ENCODE results near the gene DAAM1.

DAAM1 gene

GRCh38 chr14:59339524-59340330 is 151.3 kb downstream of the DAAM1 start:
- no peak for FAIRE-seq
- no peak for DNase-seq (ENCODE audit: low spot score)

GRCh38 chr14:59341858-59342477 is 153.5 kb downstream of the DAAM1 start:
- DNase-seq (ENCODE audit: low spot score): no peak
- no peak for FAIRE-seq

- FAIRE-seq: peak; percentile 53
- DNase-seq (ENCODE audit: low spot score): peak; percentile 42
These were observed 154.3 kb downstream of the DAAM1 start for GRCh38 chr14:59342516-59343484.

GRCh38 chr14:59343585-59343984 is 155.1 kb downstream of the DAAM1 start:
- no peak for FAIRE-seq
- DNase-seq (ENCODE audit: low spot score): no peak

GRCh38 chr14:59344016-59344415 is 155.5 kb downstream of the DAAM1 start:
- DNase-seq (ENCODE audit: low spot score) (no peak), FAIRE-seq (no peak)

- FAIRE-seq (no peak), DNase-seq (ENCODE audit: low spot score) (no peak)
These were observed 156.4 kb downstream of the DAAM1 start for GRCh38 chr14:59344691-59345455.

- DNase-seq (ENCODE audit: low spot score): no peak
- FAIRE-seq: no peak
These were observed 157.9 kb downstream of the DAAM1 start for GRCh38 chr14:59346329-59346728.

GRCh38 chr14:59346796-59347510 is 158.5 kb downstream of the DAAM1 start:
- DNase-seq (ENCODE audit: low spot score) (no peak), FAIRE-seq (no peak)

- no peak for DNase-seq (ENCODE audit: low spot score)
- no peak for FAIRE-seq
These were observed 159.0 kb downstream of the DAAM1 start for GRCh38 chr14:59347511-59347900.

GRCh38 chr14:59347915-59348314 is 159.4 kb downstream of the DAAM1 start:
- DNase-seq (ENCODE audit: low spot score) (no peak), FAIRE-seq (no peak)

- DNase-seq (ENCODE audit: low spot score) (no peak), FAIRE-seq (no peak)
These were observed 160.8 kb downstream of the DAAM1 start for GRCh38 chr14:59349258-59349701.

GRCh38 chr14:59352961-59353360 is 164.5 kb downstream of the DAAM1 start:
- FAIRE-seq (no peak), DNase-seq (ENCODE audit: low spot score) (no peak)

- FAIRE-seq (no peak), DNase-seq (ENCODE audit: low spot score) (no peak)
These were observed 166.2 kb downstream of the DAAM1 start for GRCh38 chr14:59354666-59355065.

GRCh38 chr14:59355091-59355490 is 166.6 kb downstream of the DAAM1 start:
- DNase-seq (ENCODE audit: low spot score) (no peak), FAIRE-seq (no peak)

- DNase-seq (ENCODE audit: low spot score) (no peak), FAIRE-seq (no peak)
These were observed 167.8 kb downstream of the DAAM1 start for GRCh38 chr14:59356312-59356711.

GRCh38 chr14:59356767-59357166 is 168.3 kb downstream of the DAAM1 start:
- no peak for DNase-seq (ENCODE audit: low spot score)
- FAIRE-seq: no peak

GRCh38 chr14:59358102-59358501 is 169.6 kb downstream of the DAAM1 start:
- DNase-seq (ENCODE audit: low spot score): peak; percentile 63
- FAIRE-seq: peak; percentile 32

GRCh38 chr14:59358784-59359183 is 170.3 kb downstream of the DAAM1 start:
- no peak for DNase-seq (ENCODE audit: low spot score)
- FAIRE-seq: no peak

- DNase-seq (ENCODE audit: low spot score): no peak
These were observed 171.1 kb downstream of the DAAM1 start for GRCh38 chr14:59359431-59360124.

GRCh38 chr14:59360233-59360632 is 171.8 kb downstream of the DAAM1 start:
- DNase-seq (ENCODE audit: low spot score) (no peak), FAIRE-seq (no peak)

More at GRCh38 chr14:59359431-59360124, 171.1 kb downstream of the DAAM1 start:
- no peak for FAIRE-seq

All from urothelium cell line (cell line).